Endothelial cell of umbilical vein (primary cell): Measurements from ENCODE around the gene TBC1D4. TPM values are rescaled to one million over a fixed set of nuclear protein-coding genes. Genes with fewer than 3 reads are reported as not detected.

Source experiments
- BruUV-seq: library from RNA; stranded (reverse); fragments of 400-500 nt; replicated peaks from 2 replicates; lab custom pipeline; 2021; lab: Mats Ljungman, UMichigan
- CTCF ChIA-PET: fragments of 300-600, 350-600 bp; sonication (Branson Sonifier 250); formaldehyde crosslinking; loops from one replicate; lab custom pipeline; 2021; ENCODE audit warnings: antibody characterized with exemption, inconsistent platforms; lab: Charles Lee
- POLR2A ChIA-PET: fragments of 300-600, 350-600 bp; sonication (Branson Sonifier 250); formaldehyde crosslinking; loops from one replicate; lab custom pipeline; 2021; ENCODE audit warnings: antibody characterized with exemption, inconsistent platforms; lab: Charles Lee
- DNase-seq: peaks from one replicate; pipeline ENCODE4 v3.0.0-alpha.2; 2011; ENCODE audit warnings: low read depth, low spot score
- FAIRE-seq: peaks from 2 replicates; lab custom pipeline; 2011; peaks lifted over from hg19 to GRCh38; lab: Jason Lieb, UNC
- H2AFZ ChIP-seq: 2 replicates; pipeline ENCODE4 v1.6.0; 2012; ENCODE audit warnings: low read depth, low read length, control low read depth, inconsistent platforms
- H3K27ac ChIP-seq: 2 replicates; pipeline ENCODE4 v1.5.1; 2011; ENCODE audit warnings: low read depth, mild to moderate bottlenecking, control low read depth, low read length, moderate library complexity; ENCODE audit not compliant: insufficient read depth
- H3K27me3 ChIP-seq, 2 experiments: 2 replicates each; pipeline versions ENCODE4 v1.6.0 to v1.6.1; 2011; ENCODE audit warnings: low read length in 2 of 2, mixed read lengths in 1 of 2; ENCODE audit not compliant: control insufficient read depth in 2 of 2, insufficient read depth in 2 of 2
- H3K36me3 ChIP-seq, 2 experiments: 2 replicates in 1 of 2; 3 replicates in 1 of 2; pipeline ENCODE4 v1.5.1; 2011; ENCODE audit warnings: low read length in 2 of 2, mild to moderate bottlenecking in 1 of 2, moderate library complexity in 1 of 2; ENCODE audit not compliant: control insufficient read depth in 2 of 2, insufficient read depth in 2 of 2; ENCODE audit errors: extremely low read depth in 1 of 2
- H3K4me1 ChIP-seq: 3 replicates; pipeline ENCODE4 v1.5.1; 2011; ENCODE audit warnings: mild to moderate bottlenecking, low read length; ENCODE audit not compliant: control insufficient read depth, insufficient read depth; ENCODE audit errors: extremely low read depth
- H3K4me2 ChIP-seq: 2 replicates; pipeline ENCODE4 v1.6.1; 2011; ENCODE audit warnings: low read length, control low read depth, mixed read lengths; ENCODE audit not compliant: insufficient read depth
- H3K4me3 ChIP-seq, 3 experiments: fragments of 200-600 bp in 1 of 3; sonication (generic), shearing (Covaris generic) in 1 of 3; replicated peaks in 1 of 3; 2 replicates each; pipeline ENCODE4 v1.5.1; 2011 to 2016; ENCODE audit warnings: control low read depth in 3 of 3, low read length in 3 of 3, mild to moderate bottlenecking in 2 of 3, inconsistent platforms in 1 of 3, low read depth in 1 of 3, moderate library complexity in 1 of 3; ENCODE audit not compliant: insufficient read depth in 1 of 3
- H3K79me2 ChIP-seq: 2 replicates; pipeline ENCODE4 v1.6.0; 2012; ENCODE audit warnings: low read length, inconsistent platforms; ENCODE audit not compliant: control insufficient read depth, insufficient read depth
- H3K9ac ChIP-seq: replicated peaks from 2 replicates; pipeline ENCODE3; 2011; ENCODE audit warnings: low read length, control low read depth; ENCODE audit not compliant: insufficient read depth; ENCODE audit errors: extremely low read depth
- H3K9me1 ChIP-seq: replicated peaks from 3 replicates; pipeline ENCODE4 v1.6.0; 2011; ENCODE audit warnings: mild to moderate bottlenecking, low read length; ENCODE audit not compliant: control insufficient read depth, insufficient read depth; ENCODE audit errors: extremely low read depth
- H3K9me3 ChIP-seq: replicated peaks from 2 replicates; pipeline ENCODE4 v1.5.1; 2012; ENCODE audit warnings: low read length, inconsistent platforms; ENCODE audit not compliant: control insufficient read depth, insufficient read depth
- H4K20me1 ChIP-seq: replicated peaks from 2 replicates; pipeline ENCODE3; 2011; ENCODE audit warnings: mild to moderate bottlenecking, low read length; ENCODE audit not compliant: control insufficient read depth, insufficient read depth; ENCODE audit errors: extremely low read depth
- EZH2 ChIP-seq: IDR thresholded peaks from 2 replicates; pipeline ENCODE4 v1.6.1; 2012; ENCODE audit warnings: borderline replicate concordance, low read depth, mild to moderate bottlenecking, moderate library complexity, low read length, inconsistent platforms; ENCODE audit not compliant: severe bottlenecking
- FOS ChIP-seq: IDR thresholded peaks from 2 replicates; pipeline ENCODE4 v1.6.1; 2011; ENCODE audit warnings: mild to moderate bottlenecking, low read length, moderate library complexity, borderline replicate concordance; ENCODE audit not compliant: insufficient read depth
- GATA2 ChIP-seq: IDR thresholded peaks from 2 replicates; pipeline ENCODE4 v1.7.0; 2011; ENCODE audit warnings: low read depth, mild to moderate bottlenecking, moderate library complexity, mixed read lengths, low read length; ENCODE audit not compliant: insufficient read length, insufficient read depth
- JUN ChIP-seq: IDR thresholded peaks from 2 replicates; pipeline ENCODE4 v1.6.1; 2011; ENCODE audit warnings: borderline replicate concordance, low read depth; ENCODE audit not compliant: insufficient read length, insufficient read depth
- MYC ChIP-seq: IDR thresholded peaks from one replicate; pipeline ENCODE4 v1.6.1; 2011; ENCODE audit warnings: mild to moderate bottlenecking, low read depth, low read length
- POLR2A ChIP-seq: IDR thresholded peaks from 2 replicates; pipeline ENCODE4 v1.6.1; 2012; ENCODE audit warnings: low read depth, mild to moderate bottlenecking, control low read depth, low read length
- POLR2AphosphoS5 ChIP-seq: IDR thresholded peaks from 2 replicates; pipeline ENCODE4 v1.6.1; 2012; ENCODE audit warnings: low read depth, mild to moderate bottlenecking, control low read depth, low read length, moderate library complexity; ENCODE audit not compliant: insufficient read depth
- dilution Hi-C: fragments of 300-500 bp; cut with MboI; formaldehyde crosslinking; loops from one replicate; pipeline ENCODE4 v1.15.0; 2019; ENCODE audit warnings: low sequenced_read_pairs; ENCODE audit not compliant: extremely low pct_ligation_motif_present
- intact Hi-C: fragments of 100-400 bp; cut with micrococcal nuclease; formaldehyde crosslinking; loops from one replicate; pipeline ENCODE4 v1.10.0; 2022
- polyA plus RNA-seq, 4 experiments: library from polyadenylated mRNA; depleted of rRNA in 3 of 4; stranded (reverse) in 3 of 4; unstranded in 1 of 4; fragments of >200 nt; gene quantifications; 2 replicates each; pipeline versions ENCODE4 v1.2.1 to v1.2.3, GENCODE V29; 2011 to 2012; ENCODE audit warnings: missing spikeins in 1 of 4
- total RNA-seq: library from RNA; stranded (reverse); gene quantifications from 2 replicates; pipeline ENCODE4 v1.2.3, GENCODE V29; 2021
- TF ChIP-seq, protein P1 (sequence below), 2 donors: IDR thresholded peaks; 1 replicate in 1 of 2; 2 replicates in 1 of 2; pipeline ENCODE4 v1.5.1; 2011; ENCODE audit warnings: low read length in 2 of 2, mild to moderate bottlenecking in 2 of 2, moderate library complexity in 2 of 2, control low read depth in 1 of 2, inconsistent platforms in 1 of 2, low read depth in 1 of 2; ENCODE audit not compliant: insufficient read depth in 1 of 2; ENCODE audit errors: extremely low read depth in 1 of 2
- TF ChIP-seq, protein P2 (sequence below): IDR thresholded peaks from 2 replicates; pipeline ENCODE4 v1.6.1; 2011; ENCODE audit not compliant: insufficient read depth, insufficient read length

TBC1D4 gene
- total and polyA plus RNA-seq, 2 donors (not counting 3 experiments of a cell fraction or from before 2014, with no cell fraction given): 58.3 to 81.0 TPM

DNA sequence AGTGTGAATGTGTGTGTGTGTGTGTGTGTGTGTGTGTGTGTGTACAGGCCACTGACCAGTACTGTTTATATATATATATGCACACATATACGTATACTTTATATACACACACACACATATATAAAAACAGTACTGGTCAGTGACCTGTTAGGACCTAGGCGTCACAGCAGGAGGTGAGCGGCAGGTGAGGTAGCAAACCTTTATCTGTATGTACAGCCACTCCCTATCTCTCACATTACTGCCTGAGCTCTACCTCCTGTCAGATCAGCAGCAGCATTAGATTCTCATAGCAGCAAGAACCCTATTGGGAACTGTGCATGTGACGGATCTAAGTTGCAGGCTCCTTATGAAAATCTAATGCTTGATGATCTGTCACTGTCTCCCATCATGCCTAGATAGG is 34.5 kb downstream of the TBC1D4 start:
- dilution Hi-C loops: no loop called here
- Histone ChIP-seq H3K4me2 (no peak overlapping the region), H4K20me1 (no peaks in the 10 kb centered on the region), H3K9ac (no peak overlapping the region), H3K9me1 (peaks cover 3% of the 10 kb centered on the region), H3K36me3 (no peaks in the 10 kb centered on the region), H3K4me3 (no peak overlapping the region), H3K27me3 (no peaks in the 10 kb centered on the region), H3K27ac (no peak overlapping the region), H2AFZ (no peak overlapping the region), H3K79me2 (peaks cover 4% of the 10 kb centered on the region), H3K9me3 (no peaks in the 10 kb centered on the region), H3K4me1 (no peaks in the 10 kb centered on the region)
- no TSS peak for BruUV-seq
- ChIA-PET CTCF (no interaction called here), POLR2A (no interaction called here)
- TF ChIP-seq, protein P1, sequence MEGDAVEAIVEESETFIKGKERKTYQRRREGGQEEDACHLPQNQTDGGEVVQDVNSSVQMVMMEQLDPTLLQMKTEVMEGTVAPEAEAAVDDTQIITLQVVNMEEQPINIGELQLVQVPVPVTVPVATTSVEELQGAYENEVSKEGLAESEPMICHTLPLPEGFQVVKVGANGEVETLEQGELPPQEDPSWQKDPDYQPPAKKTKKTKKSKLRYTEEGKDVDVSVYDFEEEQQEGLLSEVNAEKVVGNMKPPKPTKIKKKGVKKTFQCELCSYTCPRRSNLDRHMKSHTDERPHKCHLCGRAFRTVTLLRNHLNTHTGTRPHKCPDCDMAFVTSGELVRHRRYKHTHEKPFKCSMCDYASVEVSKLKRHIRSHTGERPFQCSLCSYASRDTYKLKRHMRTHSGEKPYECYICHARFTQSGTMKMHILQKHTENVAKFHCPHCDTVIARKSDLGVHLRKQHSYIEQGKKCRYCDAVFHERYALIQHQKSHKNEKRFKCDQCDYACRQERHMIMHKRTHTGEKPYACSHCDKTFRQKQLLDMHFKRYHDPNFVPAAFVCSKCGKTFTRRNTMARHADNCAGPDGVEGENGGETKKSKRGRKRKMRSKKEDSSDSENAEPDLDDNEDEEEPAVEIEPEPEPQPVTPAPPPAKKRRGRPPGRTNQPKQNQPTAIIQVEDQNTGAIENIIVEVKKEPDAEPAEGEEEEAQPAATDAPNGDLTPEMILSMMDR (IDR thresholded peaks at IDR 0.05; ENCODE audit: extremely low read depth in 1 of 2, insufficient read depth in 1 of 2, low read depth in 1 of 2, low read length in 2 of 2): no peak
- TF ChIP-seq MYC: no peak
- TF ChIP-seq POLR2AphosphoS5: no peak
- no peak for TF ChIP-seq JUN
- TF ChIP-seq, protein P2, sequence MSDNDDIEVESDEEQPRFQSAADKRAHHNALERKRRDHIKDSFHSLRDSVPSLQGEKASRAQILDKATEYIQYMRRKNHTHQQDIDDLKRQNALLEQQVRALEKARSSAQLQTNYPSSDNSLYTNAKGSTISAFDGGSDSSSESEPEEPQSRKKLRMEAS: no peak
- no peak for TF ChIP-seq GATA2
- no peak for TF ChIP-seq POLR2A
- no peak for TF ChIP-seq EZH2
- TF ChIP-seq FOS: no peak
- DNase-seq (no peak), FAIRE-seq (no peak)
- intact Hi-C loops: no loop called here
